Measurements from ENCODE around the gene RAB26. TPM values are rescaled to one million over a fixed set of nuclear protein-coding genes. Genes with fewer than 3 reads are reported as not detected.
A peak's percentile ranks its signal among the peaks of the same experiment; 100 is the strongest.
"Not testable (repeated sequence)": the region's sequence is repeated elsewhere in the genome, so short reads cannot be mapped to it uniquely, and the experiment has no call there.

Gene RAB26
- total RNA-seq, 1 donor from 2014 or later = 3.4 TPM

DNA sequence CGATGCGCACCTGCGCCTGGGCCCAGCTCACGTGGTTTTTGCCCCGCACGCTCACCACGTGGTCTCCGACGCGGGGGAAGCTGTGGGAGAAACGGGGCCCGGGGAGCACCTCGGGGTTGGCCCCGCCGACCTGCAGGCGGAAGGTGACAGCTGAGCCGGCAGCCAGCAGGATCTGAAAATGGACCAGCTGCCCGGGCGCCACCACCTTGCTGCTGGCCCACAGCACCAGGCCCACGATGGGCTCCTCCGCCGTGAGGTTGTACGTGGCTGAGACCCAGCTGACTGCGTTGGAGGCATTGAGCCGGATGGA lies 39.2 kb upstream of the RAB26 start:
- not testable (repeated sequence) for H3K9me3 Mint-ChIP-seq (ENCODE audit: unreplicated experiment); H3K36me3 Mint-ChIP-seq (ENCODE audit: unreplicated experiment); DNase-seq (ENCODE audit: extremely low spot score, unreplicated experiment); H3K4me3 Mint-ChIP-seq (ENCODE audit: unreplicated experiment); H3K27ac Mint-ChIP-seq (ENCODE audit: unreplicated experiment); H3K27me3 Mint-ChIP-seq (ENCODE audit: unreplicated experiment); H3K4me1 Mint-ChIP-seq (ENCODE audit: unreplicated experiment)

DNA sequence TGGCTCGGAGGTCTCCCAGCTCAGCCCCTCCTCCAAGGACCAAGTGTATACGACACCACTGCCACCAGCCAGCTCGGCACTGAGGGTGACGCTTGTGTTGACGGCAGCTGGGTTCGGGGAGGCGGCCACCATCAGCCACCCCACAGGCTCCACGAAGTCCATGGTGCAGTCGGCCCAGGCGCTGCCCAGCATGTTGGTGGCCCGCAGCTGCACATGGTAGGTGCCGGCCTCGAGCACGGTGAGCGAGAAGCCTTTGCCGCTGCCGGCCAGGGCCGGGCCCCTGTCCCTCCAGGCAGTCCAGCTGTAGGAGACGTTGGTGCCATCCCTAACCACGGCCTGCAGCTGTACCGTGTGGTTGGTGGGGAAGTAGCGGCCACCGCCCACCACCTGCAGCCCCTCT lies 38.6 kb upstream of the RAB26 start:
- H3K36me3 Mint-ChIP-seq (ENCODE audit: unreplicated experiment); H3K4me1 Mint-ChIP-seq (ENCODE audit: unreplicated experiment); H3K4me3 Mint-ChIP-seq (ENCODE audit: unreplicated experiment); H3K27ac Mint-ChIP-seq (ENCODE audit: unreplicated experiment); H3K27me3 Mint-ChIP-seq (ENCODE audit: unreplicated experiment); H3K9me3 Mint-ChIP-seq (ENCODE audit: unreplicated experiment); DNase-seq (ENCODE audit: extremely low spot score, unreplicated experiment): not testable (repeated sequence)

- not testable (repeated sequence) for DNase-seq (ENCODE audit: extremely low spot score, unreplicated experiment)
Observed at GRCh38 chr16:2110332-2111008, 38.0 kb upstream of the RAB26 start.

GRCh38 chr16:2111009-2111353 lies 37.4 kb upstream of the RAB26 start:
- not testable (repeated sequence) for H3K27ac Mint-ChIP-seq (ENCODE audit: unreplicated experiment); DNase-seq (ENCODE audit: extremely low spot score, unreplicated experiment); H3K9me3 Mint-ChIP-seq (ENCODE audit: unreplicated experiment); H3K4me3 Mint-ChIP-seq (ENCODE audit: unreplicated experiment); H3K27me3 Mint-ChIP-seq (ENCODE audit: unreplicated experiment); H3K4me1 Mint-ChIP-seq (ENCODE audit: unreplicated experiment); H3K36me3 Mint-ChIP-seq (ENCODE audit: unreplicated experiment)

More at GRCh38 chr16:2110332-2111008, 38.0 kb upstream of the RAB26 start:
- not testable (repeated sequence) for H3K36me3 Mint-ChIP-seq (ENCODE audit: unreplicated experiment); H3K27me3 Mint-ChIP-seq (ENCODE audit: unreplicated experiment); H3K9me3 Mint-ChIP-seq (ENCODE audit: unreplicated experiment); H3K4me1 Mint-ChIP-seq (ENCODE audit: unreplicated experiment); H3K4me3 Mint-ChIP-seq (ENCODE audit: unreplicated experiment); H3K27ac Mint-ChIP-seq (ENCODE audit: unreplicated experiment)

- H3K4me1 Mint-ChIP-seq (ENCODE audit: unreplicated experiment); H3K4me3 Mint-ChIP-seq (ENCODE audit: unreplicated experiment); H3K27me3 Mint-ChIP-seq (ENCODE audit: unreplicated experiment); H3K9me3 Mint-ChIP-seq (ENCODE audit: unreplicated experiment); H3K27ac Mint-ChIP-seq (ENCODE audit: unreplicated experiment); DNase-seq (ENCODE audit: extremely low spot score, unreplicated experiment); H3K36me3 Mint-ChIP-seq (ENCODE audit: unreplicated experiment): not testable (repeated sequence)
Observed at GRCh38 chr16:2111412-2112335, 36.8 kb upstream of the RAB26 start.

GRCh38 chr16:2112539-2113106 lies 35.8 kb upstream of the RAB26 start:
- not testable (repeated sequence) for H3K4me1 Mint-ChIP-seq (ENCODE audit: unreplicated experiment)

GRCh38 chr16:2114225-2114624 lies 34.2 kb upstream of the RAB26 start:
- H3K27ac Mint-ChIP-seq (ENCODE audit: unreplicated experiment); H3K27me3 Mint-ChIP-seq (ENCODE audit: unreplicated experiment); H3K9me3 Mint-ChIP-seq (ENCODE audit: unreplicated experiment); H3K36me3 Mint-ChIP-seq (ENCODE audit: unreplicated experiment); H3K4me3 Mint-ChIP-seq (ENCODE audit: unreplicated experiment); H3K4me1 Mint-ChIP-seq (ENCODE audit: unreplicated experiment); DNase-seq (ENCODE audit: extremely low spot score, unreplicated experiment): not testable (repeated sequence)

More at GRCh38 chr16:2112539-2113106, 35.8 kb upstream of the RAB26 start:
- not testable (repeated sequence) for DNase-seq (ENCODE audit: extremely low spot score, unreplicated experiment); H3K9me3 Mint-ChIP-seq (ENCODE audit: unreplicated experiment); H3K27me3 Mint-ChIP-seq (ENCODE audit: unreplicated experiment); H3K36me3 Mint-ChIP-seq (ENCODE audit: unreplicated experiment); H3K4me3 Mint-ChIP-seq (ENCODE audit: unreplicated experiment); H3K27ac Mint-ChIP-seq (ENCODE audit: unreplicated experiment)

DNA sequence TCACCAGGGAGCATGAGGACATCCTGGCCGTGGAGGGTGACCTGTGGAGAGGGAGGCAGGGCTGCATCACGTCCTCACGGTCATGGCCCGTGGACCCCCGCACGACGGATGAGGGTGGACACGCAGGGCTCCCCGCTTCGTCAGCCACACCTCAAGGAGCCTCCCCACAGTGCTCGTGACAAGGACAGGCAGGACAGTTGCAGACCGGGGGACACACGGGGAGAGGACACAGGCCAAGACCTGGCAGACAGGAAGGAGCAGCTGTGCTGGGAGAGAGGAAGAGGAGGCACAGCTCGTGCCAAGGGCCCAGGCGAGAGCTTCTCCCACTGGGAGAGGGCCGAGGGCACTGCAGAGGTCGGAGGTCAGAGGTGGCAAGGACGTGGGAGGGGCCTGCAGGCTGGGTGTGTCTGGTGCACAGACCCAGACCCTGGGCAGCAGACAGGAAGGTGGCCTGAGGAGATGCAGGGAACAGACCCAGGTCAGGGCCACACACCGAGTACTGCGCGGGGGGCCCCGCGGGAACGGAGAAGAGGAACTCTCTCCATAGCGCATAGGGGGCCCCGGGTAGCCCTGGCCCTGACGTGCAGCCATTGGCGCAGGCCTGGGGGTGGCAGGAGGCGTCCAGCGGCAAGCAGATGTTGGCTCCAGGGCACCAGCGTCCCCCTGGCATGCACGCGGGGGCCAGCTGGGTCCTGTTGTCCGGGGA lies 33.4 kb upstream of the RAB26 start:
- not testable (repeated sequence) for H3K27ac Mint-ChIP-seq (ENCODE audit: unreplicated experiment); H3K4me3 Mint-ChIP-seq (ENCODE audit: unreplicated experiment); H3K4me1 Mint-ChIP-seq (ENCODE audit: unreplicated experiment); H3K9me3 Mint-ChIP-seq (ENCODE audit: unreplicated experiment); H3K27me3 Mint-ChIP-seq (ENCODE audit: unreplicated experiment); H3K36me3 Mint-ChIP-seq (ENCODE audit: unreplicated experiment)
- peak; percentile 79 for DNase-seq (ENCODE audit: extremely low spot score, unreplicated experiment)

All from osteocyte (in vitro differentiated cells).